ENCODE measurements around the gene PTGES3.

DNA sequence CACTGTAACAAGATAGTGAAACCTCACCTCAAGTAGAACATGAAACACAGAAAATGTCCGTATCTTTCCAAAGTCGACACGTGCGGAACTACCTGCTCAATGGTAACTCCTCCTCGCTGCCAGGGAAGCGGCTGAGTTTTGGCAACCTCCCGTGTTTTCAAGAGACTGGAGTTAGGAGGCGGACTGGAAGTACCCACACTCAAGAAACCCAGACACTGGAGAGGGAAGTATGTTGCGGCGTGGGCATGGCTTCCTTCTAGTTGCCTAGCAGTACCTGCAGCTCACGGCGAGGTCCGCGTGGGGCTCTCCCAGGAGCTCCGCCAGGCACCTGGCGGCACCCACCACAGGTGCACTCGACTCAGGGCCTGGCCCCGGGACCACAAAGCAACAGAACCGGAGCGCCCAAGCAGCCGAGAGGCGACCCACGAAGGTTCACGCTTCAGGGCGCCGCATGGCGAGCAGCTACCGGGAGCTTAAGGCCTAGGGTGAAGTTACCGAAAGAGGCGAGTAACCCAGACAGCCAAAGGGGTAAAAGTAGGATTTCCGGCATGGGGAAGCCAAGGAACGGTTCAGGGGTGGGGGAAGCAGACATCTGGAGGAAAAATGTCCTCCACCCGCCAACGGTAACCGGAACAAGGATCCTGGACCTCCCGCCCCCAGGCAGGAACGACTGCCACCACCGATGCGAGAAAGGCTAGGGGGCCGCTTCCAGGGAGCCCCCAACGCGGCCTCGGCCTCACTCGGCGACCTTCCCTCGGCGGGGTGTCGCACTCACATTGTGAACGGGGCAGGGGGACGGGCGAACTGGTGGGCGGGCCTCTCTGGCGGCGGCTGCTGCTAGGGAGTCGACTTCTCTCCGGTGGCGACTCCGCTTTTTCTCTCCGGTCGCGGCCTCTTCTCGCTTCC is 608 bp downstream of the PTGES3 start:
- TF ChIP-seq POLR2A (IDR thresholded peaks at IDR 0.05) (no peak), CTCF (IDR thresholded peaks at IDR 0.05) (no peak)
